ENCODE results near the gene LRRC49.

DNA sequence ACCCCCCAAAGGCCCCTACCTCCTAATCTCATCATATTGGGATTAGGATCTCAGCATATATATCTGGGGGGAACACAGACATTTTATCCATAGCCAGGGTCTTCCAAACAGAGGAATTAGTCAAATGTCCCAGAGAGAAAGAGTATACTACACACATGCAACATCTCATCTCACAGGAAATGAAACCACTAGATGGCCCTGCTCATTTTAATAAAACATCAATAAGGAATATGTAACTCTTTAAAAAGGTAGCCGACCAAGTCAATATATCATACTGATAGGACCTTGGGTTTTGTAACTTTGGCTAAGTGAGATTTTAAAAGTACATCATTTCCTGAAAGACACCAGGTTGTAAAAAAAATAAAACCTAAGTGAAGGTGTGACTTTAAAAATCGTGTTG is 177.1 kb downstream of the LRRC49 start:
- TF ChIP-seq, protein P1, sequence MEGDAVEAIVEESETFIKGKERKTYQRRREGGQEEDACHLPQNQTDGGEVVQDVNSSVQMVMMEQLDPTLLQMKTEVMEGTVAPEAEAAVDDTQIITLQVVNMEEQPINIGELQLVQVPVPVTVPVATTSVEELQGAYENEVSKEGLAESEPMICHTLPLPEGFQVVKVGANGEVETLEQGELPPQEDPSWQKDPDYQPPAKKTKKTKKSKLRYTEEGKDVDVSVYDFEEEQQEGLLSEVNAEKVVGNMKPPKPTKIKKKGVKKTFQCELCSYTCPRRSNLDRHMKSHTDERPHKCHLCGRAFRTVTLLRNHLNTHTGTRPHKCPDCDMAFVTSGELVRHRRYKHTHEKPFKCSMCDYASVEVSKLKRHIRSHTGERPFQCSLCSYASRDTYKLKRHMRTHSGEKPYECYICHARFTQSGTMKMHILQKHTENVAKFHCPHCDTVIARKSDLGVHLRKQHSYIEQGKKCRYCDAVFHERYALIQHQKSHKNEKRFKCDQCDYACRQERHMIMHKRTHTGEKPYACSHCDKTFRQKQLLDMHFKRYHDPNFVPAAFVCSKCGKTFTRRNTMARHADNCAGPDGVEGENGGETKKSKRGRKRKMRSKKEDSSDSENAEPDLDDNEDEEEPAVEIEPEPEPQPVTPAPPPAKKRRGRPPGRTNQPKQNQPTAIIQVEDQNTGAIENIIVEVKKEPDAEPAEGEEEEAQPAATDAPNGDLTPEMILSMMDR (conservative IDR thresholded peaks at IDR 0.05 in 1 of 2, IDR thresholded peaks at IDR 0.05 in 1 of 2; ENCODE audit: extremely low read depth in 1 of 2, insufficient read depth in 1 of 2, low read depth in 1 of 2, low read length in 2 of 2): no peak
- no peak for TF ChIP-seq EZH2 (IDR thresholded peaks at IDR 0.05; ENCODE audit: borderline replicate concordance, low read length)
